ENCODE results near the gene EIF1.
"Not testable (repeated sequence)": the region's sequence is repeated elsewhere in the genome, so short reads cannot be mapped to it uniquely, and the experiment has no call there.

EIF1 gene

GRCh38 chr17:41679740-41680425, 8.8 kb upstream of the EIF1 start:
- DNase-seq: no peak

GRCh38 chr17:41680426-41681040, 8.2 kb upstream of the EIF1 start:
- peak in 1 of 2 experiments; percentile 39 for DNase-seq

GRCh38 chr17:41681776-41682175, 6.9 kb upstream of the EIF1 start:
- DNase-seq: no peak

DNA sequence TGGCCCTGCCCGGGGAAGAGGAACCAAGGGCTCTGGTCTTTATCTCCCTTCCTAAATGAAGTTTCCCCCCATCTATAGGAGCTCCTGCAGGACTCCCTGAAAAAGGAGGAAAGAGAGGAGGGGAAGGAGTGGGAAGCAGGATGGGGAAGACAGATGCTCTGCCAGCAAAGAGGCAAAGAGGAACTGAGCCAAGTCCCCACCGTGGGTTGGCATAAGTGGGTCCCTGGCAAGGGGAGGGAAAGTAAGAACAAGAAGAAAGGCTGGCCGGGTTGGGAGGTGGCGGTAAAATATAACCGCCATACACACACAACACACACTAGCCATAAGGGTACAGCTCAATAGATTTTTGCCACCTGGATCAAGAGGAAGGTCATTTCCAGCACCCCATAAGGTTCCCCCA, 6.1 kb upstream of the EIF1 start:
- DNase-seq: no peak

DNA sequence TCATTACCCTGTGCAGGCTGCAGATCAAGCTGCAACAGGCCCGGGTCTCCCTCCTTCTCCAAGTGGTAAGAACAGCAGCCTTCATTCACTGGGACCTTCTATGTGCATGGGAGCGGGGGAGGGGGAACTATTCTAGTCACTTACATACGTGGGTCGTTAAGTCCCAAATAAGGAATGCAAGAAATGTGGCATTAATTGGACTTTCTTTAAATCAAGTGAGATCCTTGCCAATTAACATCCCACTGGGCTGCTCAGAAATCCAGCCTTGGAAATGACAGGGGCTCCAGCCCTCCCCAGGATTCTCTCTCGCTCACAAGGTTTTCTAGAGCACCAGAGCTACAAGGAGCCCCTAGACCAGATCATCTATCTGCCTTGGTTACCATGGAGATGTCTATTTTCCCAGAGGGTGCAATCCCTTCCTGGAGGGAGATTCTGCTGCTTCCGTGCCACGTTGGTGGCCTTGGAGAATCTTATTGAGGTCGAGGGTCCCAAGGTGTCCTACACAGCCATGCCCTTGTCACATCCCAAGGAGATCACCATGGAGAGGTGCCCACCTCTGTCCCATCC, 5.2 kb upstream of the EIF1 start:
- DNase-seq: no peak

DNA sequence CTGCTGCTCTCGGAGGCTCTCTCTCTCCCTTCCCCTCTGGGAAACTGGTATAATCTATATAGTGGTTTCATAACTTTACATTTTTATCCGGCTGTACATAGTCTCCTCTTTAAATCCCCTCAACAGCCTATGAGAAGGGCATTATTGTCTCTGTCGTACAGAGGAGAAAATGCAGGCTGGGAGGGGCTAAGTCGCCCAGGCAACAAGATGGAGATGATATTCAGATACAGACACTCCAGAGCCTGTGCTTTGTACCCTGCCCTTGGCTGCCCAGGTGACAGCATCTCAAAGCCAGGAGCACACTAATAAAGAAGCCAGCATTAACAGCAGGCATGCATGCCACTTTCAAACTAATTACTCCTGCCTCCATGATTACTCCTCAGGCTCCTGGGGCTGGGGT, 4.7 kb upstream of the EIF1 start:
- DNase-seq: no peak

GRCh38 chr17:41685753-41686152, 2.9 kb upstream of the EIF1 start:
- not testable (repeated sequence) for DNase-seq

DNA sequence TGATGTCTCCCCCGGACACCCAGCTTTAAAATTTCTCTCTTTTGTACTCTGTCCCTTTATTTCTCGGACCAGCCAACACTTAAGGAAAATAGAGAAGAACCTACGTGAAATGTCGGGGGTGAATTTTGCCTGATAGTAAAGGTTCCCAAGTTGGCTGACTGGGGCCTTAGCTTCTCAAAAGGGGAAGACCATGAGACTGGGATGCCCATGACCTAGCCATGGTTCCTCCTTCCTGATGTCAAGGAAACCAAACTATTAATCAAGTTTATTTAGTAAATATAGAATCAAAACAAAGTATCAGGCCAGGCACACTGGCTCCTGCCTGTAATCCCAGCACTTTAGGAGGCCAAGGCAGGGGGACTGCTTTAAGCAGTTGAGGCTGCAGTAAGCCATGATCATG, 2.4 kb upstream of the EIF1 start:
- DNase-seq: no peak

DNA sequence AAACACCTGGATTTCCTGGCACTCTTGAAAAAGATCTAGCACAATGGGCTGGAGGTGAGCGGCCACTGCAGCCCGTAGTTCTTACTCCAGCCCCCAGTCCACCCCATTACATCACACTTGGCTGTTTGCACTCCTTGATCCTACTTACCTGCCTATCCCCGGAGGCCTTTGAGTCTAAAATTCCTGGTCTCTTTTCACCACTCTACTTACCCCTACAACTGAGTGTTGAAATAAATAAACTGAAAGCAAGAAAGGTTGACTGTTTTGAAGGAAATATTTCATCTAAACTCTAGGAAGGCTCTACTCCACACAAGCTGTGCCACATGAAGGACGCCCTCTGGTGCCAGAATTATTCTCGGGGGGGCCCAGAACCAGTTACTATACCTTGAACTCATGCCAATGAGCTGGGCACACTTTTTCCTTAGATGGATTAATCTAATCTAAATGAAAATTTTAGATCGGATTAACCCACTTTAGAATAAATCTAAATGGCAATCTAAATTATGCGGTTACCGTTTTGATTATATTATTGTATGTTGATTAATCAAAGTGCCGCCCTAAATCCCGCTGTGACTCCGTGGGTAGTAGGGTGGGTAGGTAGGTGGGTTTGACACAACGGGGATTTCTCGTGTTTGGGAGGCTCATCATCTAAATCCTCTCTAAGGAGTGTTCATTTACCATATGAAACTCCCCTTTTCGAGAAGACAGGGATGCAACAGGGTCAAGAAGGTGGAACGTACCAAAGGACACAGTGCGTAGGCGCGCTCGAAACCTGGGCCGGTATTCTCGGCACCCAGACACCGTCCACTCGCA, 651 bp upstream of the EIF1 start:
- no peak for DNase-seq

DNA sequence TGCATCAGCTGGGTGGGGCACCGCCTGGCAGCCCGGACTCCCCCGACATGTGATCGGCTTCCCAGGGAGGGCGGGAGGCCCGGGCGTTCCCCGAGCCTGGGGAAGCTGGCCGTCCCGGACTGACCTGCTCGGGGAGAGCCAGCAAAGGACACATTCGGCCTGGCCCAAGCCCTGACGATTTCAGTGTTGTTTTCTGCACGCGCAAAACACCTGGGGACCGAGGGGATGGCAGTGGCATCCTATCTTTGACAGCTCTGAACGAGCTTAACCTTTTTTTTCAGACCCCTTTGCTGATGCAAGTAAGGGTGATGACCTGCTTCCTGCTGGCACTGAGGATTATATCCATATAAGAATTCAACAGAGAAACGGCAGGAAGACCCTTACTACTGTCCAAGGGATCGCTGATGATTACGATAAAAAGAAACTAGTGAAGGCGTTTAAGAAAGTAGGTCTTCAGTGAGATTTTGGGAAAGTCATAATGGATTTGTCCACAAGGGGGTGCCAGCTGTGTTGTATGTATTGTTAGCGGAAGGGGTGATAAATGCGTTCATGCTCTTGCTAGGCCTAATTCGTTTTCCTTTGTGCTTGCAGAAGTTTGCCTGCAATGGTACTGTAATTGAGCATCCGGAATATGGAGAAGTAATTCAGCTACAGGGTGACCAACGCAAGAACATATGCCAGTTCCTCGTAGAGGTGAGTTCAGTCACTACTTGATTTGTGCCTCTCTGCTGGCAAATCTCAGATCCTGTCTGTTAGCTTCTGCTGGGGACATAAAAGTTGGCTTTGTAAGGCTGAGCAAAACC, 1.0 kb downstream of the EIF1 start:
- DNase-seq: peak in 1 of 2 experiments; percentile 46

- DNase-seq: no peak
Observed at GRCh38 chr17:41690497-41690896, 1.8 kb downstream of the EIF1 start.

DNA sequence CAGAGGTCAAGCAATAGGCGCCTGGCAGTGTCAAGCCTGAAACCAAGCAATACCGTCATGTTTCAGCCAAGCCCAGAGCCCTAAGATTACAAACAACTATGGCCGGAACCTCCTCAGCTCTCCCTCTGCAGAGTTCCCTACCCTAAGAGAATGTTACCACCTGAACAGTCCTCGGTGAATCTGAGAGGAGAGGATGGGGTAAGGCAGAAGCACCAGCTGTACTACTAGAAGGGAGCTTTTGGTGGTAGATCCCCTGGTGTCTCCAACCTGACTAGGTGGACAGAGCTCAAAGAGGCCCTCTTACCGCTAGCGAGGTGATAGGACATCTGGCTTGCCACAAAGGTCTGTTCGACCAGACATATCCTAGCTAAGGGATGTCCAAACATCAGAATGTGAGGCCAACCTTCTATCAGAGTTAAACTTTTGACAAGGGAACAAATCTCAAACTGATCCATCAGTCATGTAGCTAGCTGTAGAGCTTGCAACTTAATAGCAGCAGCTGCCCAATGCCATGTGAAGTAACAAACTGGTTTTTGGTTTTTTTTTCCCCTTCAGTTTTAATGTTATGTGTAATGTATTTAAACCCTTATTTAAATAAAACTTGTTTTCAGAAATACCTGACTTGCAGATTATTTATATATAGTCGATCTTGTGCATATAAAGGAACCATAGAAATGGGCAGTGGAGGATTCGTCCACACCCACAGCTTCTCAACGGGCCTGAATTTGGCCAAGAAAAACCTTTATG, 2.5 kb downstream of the EIF1 start:
- DNase-seq: no peak

- no peak for DNase-seq
Observed at GRCh38 chr17:41692722-41693521, 4.2 kb downstream of the EIF1 start.

- DNase-seq: no peak
Observed at GRCh38 chr17:41695134-41695661, 6.5 kb downstream of the EIF1 start.

- DNase-seq: peak; percentile 76 to 80
Observed at GRCh38 chr17:41695954-41696757, 7.5 kb downstream of the EIF1 start.

DNA sequence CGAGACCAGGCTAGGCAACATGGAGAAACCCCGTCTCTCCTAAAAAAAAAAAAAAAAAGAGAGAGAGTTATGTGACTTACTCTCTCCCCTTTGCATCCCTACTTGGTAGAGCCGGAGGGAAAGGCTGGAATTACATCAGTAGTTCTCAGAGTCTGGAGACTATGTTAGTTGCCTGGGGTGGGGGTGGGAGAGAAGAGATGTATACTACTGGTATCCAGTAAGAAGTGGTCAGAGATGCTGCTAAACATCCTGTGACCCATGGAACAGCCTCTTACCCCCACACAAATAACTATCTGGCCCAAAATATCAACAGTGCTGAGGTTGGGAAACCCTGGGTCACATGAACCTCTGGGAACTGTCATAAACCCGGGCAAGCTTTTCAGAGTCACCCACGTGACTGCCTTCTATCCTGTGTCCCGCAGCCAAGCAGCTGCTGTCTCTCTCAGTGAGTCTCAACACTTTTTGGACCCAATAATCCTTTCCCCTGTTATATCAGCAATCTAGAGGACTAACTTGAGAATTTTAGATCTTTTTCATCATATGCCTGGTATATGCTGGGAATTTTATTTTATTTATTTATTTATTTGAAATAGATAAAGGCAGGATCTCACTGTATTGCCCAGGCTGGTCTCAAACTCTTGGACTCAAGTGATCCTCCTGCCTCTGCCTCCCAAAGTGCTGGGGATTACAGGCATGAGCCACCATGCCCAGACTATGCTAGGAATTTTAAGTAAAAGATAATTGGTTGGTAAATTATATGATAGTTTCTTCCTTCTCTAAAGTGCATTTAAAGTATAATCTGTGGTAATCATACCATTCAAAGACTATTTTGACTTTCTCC, 8.7 kb downstream of the EIF1 start:
- DNase-seq: no peak

GRCh38 chr17:41700843-41701242, 12.2 kb downstream of the EIF1 start:
- not testable (repeated sequence) for DNase-seq

- no peak for DNase-seq
Observed at GRCh38 chr17:41702712-41703111, 14.0 kb downstream of the EIF1 start.
